Thyroid gland (tissue), 4 donors: ENCODE data around the gene GLCCI1. TPM values are rescaled to one million over a fixed set of nuclear protein-coding genes. Genes with fewer than 3 reads are reported as not detected.

ENCODE experiments used
- DNase-seq, 2 donors: peaks; one replicate each; pipeline ENCODE4 v3.0.0-alpha.2; 2019
- H3K27ac ChIP-seq, 3 donors: fragments of 200-600 bp; sonication (generic); 1 replicate in 2 of 3; 2 replicates in 1 of 3; pipeline ENCODE4 v1.5.1; 2016 to 2019; ENCODE audit warnings: mild to moderate bottlenecking in 1 of 3, moderate library complexity in 1 of 3
- H3K27me3 ChIP-seq: fragments of 200-600 bp; sonication (generic); one replicate; pipeline ENCODE4 v1.5.1; 2019
- H3K36me3 ChIP-seq, 2 donors: fragments of 200-600 bp; sonication (generic); one replicate each; pipeline ENCODE4 v1.5.1; 2016 to 2019
- H3K4me1 ChIP-seq, 2 donors: fragments of 200-600 bp; sonication (generic); one replicate each; pipeline ENCODE4 v1.5.1; 2017 to 2019
- H3K4me3 ChIP-seq, 3 donors: fragments of 200-600 bp; sonication (generic); replicated peaks in 1 of 3; 1 replicate in 2 of 3; 2 replicates in 1 of 3; pipeline ENCODE4 v1.5.1; 2016; ENCODE audit warnings: mild to moderate bottlenecking in 1 of 3
- H3K9me3 ChIP-seq: fragments of 200-600 bp; sonication (generic); one replicate; pipeline ENCODE4 v1.5.1; 2017
- POLR2A ChIP-seq, 2 donors: fragments of 450-650 bp; IDR thresholded peaks; one replicate each; pipeline ENCODE4 v1.6.1; 2017; ENCODE audit warnings: antibody characterized with exemption in 2 of 2, mild to moderate bottlenecking in 2 of 2, moderate library complexity in 1 of 2
- WGBS, 2 donors: methylation state at CpG; one replicate each; pipeline ENCODE4 v1.1.5; 2017; 5-methylcytosine and 5-hydroxymethylcytosine counted together
- intact Hi-C: fragments of 100-400 bp; cut with DNase I; formaldehyde crosslinking; loops from one replicate; pipeline ENCODE4 v1.15.1; 2023
- total RNA-seq, 4 donors: library from RNA; depleted of rRNA; stranded (reverse); fragments of >200 nt; gene quantifications; one replicate each; pipeline ENCODE4 v1.2.3, GENCODE V29; 2016
- TF ChIP-seq, protein P1 (sequence below), 6 experiments: fragments of 200-600 bp in 3 of 6; fragments of 450-650 bp in 3 of 6; sonication (generic) in 3 of 6; IDR thresholded peaks; one replicate each; pipeline ENCODE4 v1.5.1; 2016 to 2019; ENCODE audit warnings: antibody characterized with exemption in 6 of 6, mild to moderate bottlenecking in 2 of 6, inconsistent platforms in 1 of 6, moderate library complexity in 1 of 6

Gene GLCCI1
- total RNA-seq, 4 donors from 2014 or later = 64.1 to 115 (median 68.9) TPM

- no peak overlapping the region for H3K4me3 ChIP-seq
- 67 to 70% methylated on average over 2 of the region's 2 CpGs for WGBS, 2 donors
- DNase-seq = peak in 1 of 2 donors; percentile 3
- intact Hi-C loops = no loop called here
- TF ChIP-seq, protein P1, sequence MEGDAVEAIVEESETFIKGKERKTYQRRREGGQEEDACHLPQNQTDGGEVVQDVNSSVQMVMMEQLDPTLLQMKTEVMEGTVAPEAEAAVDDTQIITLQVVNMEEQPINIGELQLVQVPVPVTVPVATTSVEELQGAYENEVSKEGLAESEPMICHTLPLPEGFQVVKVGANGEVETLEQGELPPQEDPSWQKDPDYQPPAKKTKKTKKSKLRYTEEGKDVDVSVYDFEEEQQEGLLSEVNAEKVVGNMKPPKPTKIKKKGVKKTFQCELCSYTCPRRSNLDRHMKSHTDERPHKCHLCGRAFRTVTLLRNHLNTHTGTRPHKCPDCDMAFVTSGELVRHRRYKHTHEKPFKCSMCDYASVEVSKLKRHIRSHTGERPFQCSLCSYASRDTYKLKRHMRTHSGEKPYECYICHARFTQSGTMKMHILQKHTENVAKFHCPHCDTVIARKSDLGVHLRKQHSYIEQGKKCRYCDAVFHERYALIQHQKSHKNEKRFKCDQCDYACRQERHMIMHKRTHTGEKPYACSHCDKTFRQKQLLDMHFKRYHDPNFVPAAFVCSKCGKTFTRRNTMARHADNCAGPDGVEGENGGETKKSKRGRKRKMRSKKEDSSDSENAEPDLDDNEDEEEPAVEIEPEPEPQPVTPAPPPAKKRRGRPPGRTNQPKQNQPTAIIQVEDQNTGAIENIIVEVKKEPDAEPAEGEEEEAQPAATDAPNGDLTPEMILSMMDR (IDR thresholded peaks at IDR 0.05) = no peak
- no peak for TF ChIP-seq POLR2A (IDR thresholded peaks at IDR 0.05)
- peaks cover 31 to 37% of the 10 kb centered on the region in 2 donors for H3K4me1 ChIP-seq
- no peaks in the 10 kb centered on the region for H3K9me3 ChIP-seq
- H3K27me3 ChIP-seq = no peaks in the 10 kb centered on the region
- no peak overlapping the region for H3K27ac ChIP-seq
- H3K36me3 ChIP-seq = peaks cover 0 to under 1% of the 10 kb centered on the region in 2 donors
These were observed 96.8 kb downstream of the GLCCI1 start for GRCh38 chr7:8065356-8065813.

GRCh38 chr7:8068892-8069686 lies 100.5 kb downstream of the GLCCI1 start:
- WGBS, 2 donors = 63 to 65% methylated on average over 7 to 11 of the region's 12 CpGs
- no peak overlapping the region for H3K4me3 ChIP-seq
- H3K9me3 ChIP-seq = no peaks in the 10 kb centered on the region
- peaks cover 5 to 7% of the 10 kb centered on the region in 2 donors for H3K36me3 ChIP-seq
- intact Hi-C loops = no loop called here
- TF ChIP-seq POLR2A (IDR thresholded peaks at IDR 0.05) = no peak
- TF ChIP-seq, protein P1 (IDR thresholded peaks at IDR 0.05) = no peak
- no peaks in the 10 kb centered on the region for H3K27me3 ChIP-seq
- H3K4me1 ChIP-seq = peaks cover 37% of the 10 kb centered on the region in 2 donors
- H3K27ac ChIP-seq = peak overlapping the region in 1 of 3 donors; percentile 16
- peak; percentile 46 to 50 for DNase-seq

DNA sequence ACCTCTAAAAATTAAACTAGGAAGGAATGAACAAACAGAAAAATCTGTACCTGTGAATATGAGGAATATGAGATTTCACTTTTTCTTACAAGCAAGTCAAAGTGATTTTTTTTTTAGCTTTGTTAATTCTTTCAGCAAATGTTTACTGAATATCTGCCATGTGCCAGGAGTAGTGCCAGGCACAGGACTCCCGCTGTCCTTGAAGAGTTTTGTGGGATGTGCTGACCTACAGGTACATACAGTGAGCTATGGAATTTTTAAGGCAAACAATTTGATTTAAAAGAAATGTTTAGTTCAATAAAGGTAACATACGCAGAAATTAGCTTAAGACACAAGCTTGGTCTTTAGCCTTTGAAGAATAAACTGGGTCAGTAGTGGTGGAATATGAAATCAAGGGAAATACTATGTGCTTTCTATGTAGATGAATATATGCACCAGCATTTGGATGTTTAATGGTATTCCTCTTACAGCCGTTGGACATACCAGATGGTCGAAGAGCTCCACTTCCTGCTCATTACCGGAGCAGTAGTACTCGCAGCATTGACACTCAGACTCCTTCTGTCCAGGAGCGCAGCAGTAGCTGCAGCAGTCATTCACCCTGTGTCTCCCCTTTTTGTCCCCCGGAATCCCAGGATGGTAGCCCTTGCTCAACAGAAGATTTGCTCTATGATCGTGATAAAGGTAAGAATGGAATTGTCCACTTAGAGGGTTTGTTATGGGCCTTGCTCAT lies 102.0 kb downstream of the GLCCI1 start:
- Histone ChIP-seq H3K36me3 (peaks cover 5 to 7% of the 10 kb centered on the region in 2 donors), H3K27ac (no peak overlapping the region), H3K4me1 (peaks cover 30 to 32% of the 10 kb centered on the region in 2 donors), H3K4me3 (no peak overlapping the region), H3K27me3 (no peaks in the 10 kb centered on the region), H3K9me3 (no peaks in the 10 kb centered on the region)
- intact Hi-C loops = no loop called here
- TF ChIP-seq POLR2A (IDR thresholded peaks at IDR 0.05) = no peak
- TF ChIP-seq, protein P1 (IDR thresholded peaks at IDR 0.05) = no peak
- WGBS, 2 donors = 94 to 96% methylated on average over 9 of the region's 9 CpGs
- no peak for DNase-seq

DNA sequence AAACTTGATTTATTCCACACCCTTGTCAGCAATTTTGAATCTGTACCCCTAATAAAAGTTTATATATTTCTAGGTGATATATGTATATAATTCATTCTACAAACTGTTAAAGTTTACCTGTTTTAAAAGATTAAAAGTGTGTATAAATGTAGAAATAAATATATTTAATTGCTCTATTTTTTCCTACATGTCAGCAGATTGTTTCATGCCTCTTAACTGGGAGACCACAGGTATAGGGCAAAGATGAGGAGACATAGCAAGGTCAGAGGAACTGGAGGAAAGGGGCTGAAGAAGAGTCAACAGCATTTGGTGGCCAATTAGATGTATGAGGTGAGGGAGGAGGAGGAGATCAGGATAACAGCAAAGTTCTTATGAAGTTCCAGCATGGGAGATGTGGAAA lies 109.8 kb downstream of the GLCCI1 start:
- Histone ChIP-seq H3K4me3 (no peak overlapping the region), H3K9me3 (no peaks in the 10 kb centered on the region), H3K27ac (no peak overlapping the region), H3K36me3 (no peaks in the 10 kb centered on the region), H3K4me1 (no peaks in the 10 kb centered on the region), H3K27me3 (no peaks in the 10 kb centered on the region)
- no peak for DNase-seq
- TF ChIP-seq POLR2A (IDR thresholded peaks at IDR 0.05) = no peak
- TF ChIP-seq, protein P1 (IDR thresholded peaks at IDR 0.05) = no peak
- intact Hi-C loops = no loop called here

GRCh38 chr7:8082762-8083161 lies 114.2 kb downstream of the GLCCI1 start:
- Histone ChIP-seq H3K9me3 (no peaks in the 10 kb centered on the region), H3K27me3 (no peaks in the 10 kb centered on the region), H3K27ac (no peak overlapping the region), H3K4me3 (no peak overlapping the region), H3K36me3 (peaks cover 9 to 12% of the 10 kb centered on the region in 2 donors), H3K4me1 (no peaks in the 10 kb centered on the region)
- WGBS, 2 donors = 96 to 97% methylated on average over 2 of the region's 2 CpGs
- intact Hi-C loops = no loop called here
- DNase-seq = no peak
- TF ChIP-seq, protein P1 (IDR thresholded peaks at IDR 0.05) = no peak
- TF ChIP-seq POLR2A (IDR thresholded peaks at IDR 0.05) = no peak
